H7 (cell line): ENCODE measurements around the gene HAGH. TPM values are rescaled to one million over a fixed set of nuclear protein-coding genes. Genes with fewer than 3 reads are reported as not detected.

Experiments
- DNase-seq: peaks from one replicate; pipeline ENCODE4 v3.0.0; 2012
- H3K27me3 ChIP-seq: 2 replicates; pipeline ENCODE4 v1.6.0; 2011; ENCODE audit warnings: mild to moderate bottlenecking, low read length; ENCODE audit not compliant: control insufficient read depth, insufficient read depth
- H3K36me3 ChIP-seq: replicated peaks from 2 replicates; pipeline ENCODE4 v1.5.1; 2011; ENCODE audit warnings: low read length; ENCODE audit not compliant: control insufficient read depth, insufficient read depth
- H3K4me3 ChIP-seq: 2 replicates; pipeline ENCODE4 v1.5.1; 2011; ENCODE audit warnings: low read depth, mild to moderate bottlenecking, control low read depth, low read length, moderate library complexity; ENCODE audit not compliant: insufficient read depth
- total RNA-seq: library from RNA; depleted of rRNA; stranded (reverse); fragments of >200 nt; shearing (Covaris generic); gene quantifications from 2 replicates; pipeline ENCODE4 v1.2.3, GENCODE V29; 2014; rRNA removed

HAGH gene
- total RNA-seq, 1 experiment from 2014 or later, result 51.8 TPM

DNA sequence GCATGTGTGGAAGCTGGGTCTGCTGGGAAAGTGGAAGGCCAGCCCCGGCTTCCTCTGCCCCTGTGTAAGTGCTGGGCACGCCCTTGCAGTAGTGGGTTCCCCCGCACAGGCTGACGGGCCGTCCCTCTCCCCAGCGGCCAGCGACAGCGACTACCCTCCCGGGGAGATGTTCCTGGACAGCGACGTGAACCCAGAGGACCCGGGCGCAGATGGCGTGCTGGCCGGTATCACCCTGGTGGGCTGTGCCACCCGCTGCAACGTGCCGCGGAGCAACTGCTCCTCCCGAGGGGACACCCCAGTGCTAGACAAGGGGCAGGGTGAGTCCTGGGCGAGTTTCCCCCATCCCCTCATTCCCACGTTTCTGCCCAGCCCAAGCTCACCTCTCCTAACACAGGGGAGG is 60.8 kb downstream of the HAGH start:
- Histone ChIP-seq H3K36me3 (peaks cover 2% of the 10 kb centered on the region), H3K4me3 (no peak overlapping the region)
- DNase-seq, result no peak

GRCh38 chr16:1764971-1765370 is 61.7 kb downstream of the HAGH start:
- Histone ChIP-seq H3K27me3 (no peaks in the 10 kb centered on the region), H3K4me3 (no peak overlapping the region), H3K36me3 (peaks cover 2% of the 10 kb centered on the region)
- no peak for DNase-seq

More for the DNA sequence above, 60.8 kb downstream of the HAGH start:
- no peaks in the 10 kb centered on the region for H3K27me3 ChIP-seq

DNA sequence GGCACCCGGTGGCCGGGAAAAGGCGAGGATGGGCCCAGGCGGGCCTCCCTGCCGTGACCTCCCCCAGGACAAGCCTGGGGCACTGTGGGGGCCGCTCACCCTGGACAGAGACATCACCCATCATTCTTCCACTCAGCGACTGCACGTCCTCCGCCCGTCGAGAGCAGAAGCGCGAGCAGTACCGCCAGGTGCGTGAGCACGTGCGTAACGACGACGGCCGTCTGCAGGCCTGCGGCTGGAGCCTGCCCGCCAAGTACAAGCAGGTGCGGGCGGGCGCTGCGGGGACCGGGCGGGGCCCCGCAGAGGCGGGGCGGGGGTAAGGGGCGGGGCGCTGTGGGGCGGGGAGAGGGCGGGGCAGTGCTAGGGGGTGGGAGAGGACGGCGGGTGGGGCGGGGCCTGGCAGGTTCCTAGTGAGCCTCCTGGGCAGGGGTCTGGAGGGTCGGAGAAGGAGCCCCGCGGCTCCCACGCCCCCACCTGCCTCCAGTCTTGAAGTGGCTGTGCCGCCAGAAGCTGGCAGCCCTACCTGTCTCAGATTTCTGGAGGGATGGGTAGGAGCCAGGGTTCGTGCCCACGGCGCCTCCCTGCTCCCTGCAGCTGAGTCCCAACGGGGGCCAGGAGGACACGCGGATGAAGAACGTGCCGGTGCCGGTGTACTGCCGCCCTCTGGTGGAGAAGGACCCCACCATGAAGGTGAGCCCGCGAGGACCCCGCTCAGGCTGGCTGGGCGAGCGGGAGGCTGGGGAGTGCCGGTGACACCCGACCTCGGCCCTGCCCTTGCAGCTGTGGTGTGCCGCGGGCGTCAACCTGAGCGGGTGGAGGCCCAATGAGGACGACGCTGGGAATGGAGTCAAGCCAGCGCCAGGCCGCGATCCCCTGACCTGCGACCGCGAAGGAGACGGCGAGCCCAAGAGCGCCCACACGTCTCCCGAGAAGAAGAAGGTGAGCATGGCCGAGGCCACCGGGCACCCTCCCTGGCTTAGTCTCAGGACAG is 62.8 kb downstream of the HAGH start:
- peaks cover 2% of the 10 kb centered on the region for H3K36me3 ChIP-seq
- no peaks in the 10 kb centered on the region for H3K27me3 ChIP-seq
- DNase-seq, result peak; percentile 100
- H3K4me3 ChIP-seq, result peak overlapping the region; percentile 36

DNA sequence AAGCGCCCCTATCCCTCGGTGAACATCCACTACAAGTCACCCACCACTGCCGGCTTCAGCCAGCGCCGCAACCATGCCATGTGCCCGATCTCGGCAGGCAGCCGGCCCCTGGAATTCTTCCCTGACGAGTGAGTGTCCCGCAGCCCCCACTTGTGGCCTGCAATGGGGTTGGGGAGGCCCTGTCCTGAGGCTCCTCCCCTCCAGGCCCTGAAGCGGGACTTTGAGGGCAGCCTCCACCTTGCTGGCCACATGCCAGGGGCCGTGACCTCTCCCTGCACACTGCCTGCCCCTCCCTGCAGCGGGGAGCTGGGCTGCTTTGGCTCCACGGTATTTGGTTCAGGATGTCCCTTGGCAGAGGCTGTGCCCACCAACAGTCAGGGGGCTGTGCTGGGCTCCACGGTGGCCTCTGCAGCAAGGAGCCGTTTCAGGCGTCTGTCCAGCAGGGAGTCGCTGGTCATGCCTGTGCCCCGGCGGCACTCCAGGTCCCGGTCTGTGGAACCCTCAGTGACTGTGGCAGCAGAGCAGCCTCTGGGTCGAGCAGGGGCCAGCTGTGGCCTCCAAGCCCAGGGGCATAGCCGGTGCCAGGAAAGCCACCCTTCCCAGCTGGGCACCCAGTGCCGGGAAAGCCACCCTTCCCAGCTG is 63.6 kb downstream of the HAGH start:
- H3K36me3 ChIP-seq, result peaks cover 2% of the 10 kb centered on the region
- peak; percentile 81 for DNase-seq
- H3K27me3 ChIP-seq, result no peaks in the 10 kb centered on the region
- H3K4me3 ChIP-seq, result no peak overlapping the region

DNA sequence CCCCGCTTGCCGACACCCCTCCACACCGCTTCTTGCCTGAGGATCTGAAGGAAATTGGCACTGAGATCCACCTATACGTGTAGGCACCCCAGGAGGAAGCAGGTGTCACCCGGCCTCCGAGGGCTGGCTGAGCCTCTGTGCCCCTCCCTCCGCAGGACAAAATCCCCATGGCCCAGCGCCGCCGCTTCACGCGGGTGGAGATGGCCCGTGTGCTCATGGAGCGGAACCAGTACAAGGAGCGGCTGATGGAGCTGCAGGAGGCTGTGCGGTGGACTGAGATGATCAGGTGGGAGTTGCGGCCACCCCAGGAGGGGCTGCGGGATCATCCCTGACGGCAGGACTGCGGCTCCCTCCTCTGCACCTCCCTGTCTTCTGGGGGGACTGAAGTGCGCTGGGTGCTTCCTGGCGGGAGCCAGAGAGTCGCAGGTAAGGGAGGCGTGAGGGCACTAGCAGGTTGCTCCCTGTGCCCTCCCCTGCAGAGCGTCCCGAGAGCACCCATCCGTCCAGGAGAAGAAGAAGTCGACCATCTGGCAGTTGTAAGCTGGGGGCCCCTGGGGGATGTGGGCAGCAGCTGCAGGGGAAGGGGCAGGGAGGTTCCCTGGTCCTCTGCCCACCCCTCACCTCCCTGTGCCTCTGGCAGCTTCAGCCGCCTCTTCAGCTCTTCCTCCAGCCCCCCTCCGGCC is 64.3 kb downstream of the HAGH start:
- peaks cover 2% of the 10 kb centered on the region for H3K36me3 ChIP-seq
- no peak overlapping the region for H3K4me3 ChIP-seq
- DNase-seq, result no peak
- H3K27me3 ChIP-seq, result no peaks in the 10 kb centered on the region

GRCh38 chr16:1761751-1762150 is 64.9 kb downstream of the HAGH start:
- DNase-seq, result no peak
- Histone ChIP-seq H3K36me3 (peaks cover 2% of the 10 kb centered on the region), H3K4me3 (no peak overlapping the region), H3K27me3 (no peaks in the 10 kb centered on the region)

DNA sequence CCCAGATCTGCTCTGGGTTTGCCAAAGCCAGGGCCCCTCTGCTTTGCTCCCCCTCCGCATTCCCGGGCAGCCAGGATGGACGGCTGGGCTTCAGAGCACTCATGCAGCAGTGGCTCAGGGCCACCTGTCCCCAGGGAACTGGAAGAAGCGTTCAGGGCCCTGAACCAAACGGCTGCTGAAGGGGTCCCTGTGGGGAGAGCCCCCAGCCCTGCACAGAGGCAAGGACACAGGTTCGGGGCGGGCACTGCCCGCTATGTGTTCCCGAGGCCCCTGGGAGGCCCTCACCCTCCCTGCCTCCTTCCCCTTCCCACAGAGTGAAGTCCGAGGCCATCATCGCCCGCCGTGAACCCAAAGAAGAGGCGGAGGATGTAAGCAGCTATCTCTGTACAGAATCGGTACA is 65.7 kb downstream of the HAGH start:
- peaks cover 2% of the 10 kb centered on the region for H3K36me3 ChIP-seq
- no peaks in the 10 kb centered on the region for H3K27me3 ChIP-seq
- no peak overlapping the region for H3K4me3 ChIP-seq
- DNase-seq, result no peak

- Histone ChIP-seq H3K4me3 (no peak overlapping the region), H3K27me3 (no peaks in the 10 kb centered on the region), H3K36me3 (no peaks in the 10 kb centered on the region; the same call in 1 of the 2 replicates)
- no peak for DNase-seq
These were observed 67.1 kb downstream of the HAGH start for GRCh38 chr16:1759511-1759910.

DNA sequence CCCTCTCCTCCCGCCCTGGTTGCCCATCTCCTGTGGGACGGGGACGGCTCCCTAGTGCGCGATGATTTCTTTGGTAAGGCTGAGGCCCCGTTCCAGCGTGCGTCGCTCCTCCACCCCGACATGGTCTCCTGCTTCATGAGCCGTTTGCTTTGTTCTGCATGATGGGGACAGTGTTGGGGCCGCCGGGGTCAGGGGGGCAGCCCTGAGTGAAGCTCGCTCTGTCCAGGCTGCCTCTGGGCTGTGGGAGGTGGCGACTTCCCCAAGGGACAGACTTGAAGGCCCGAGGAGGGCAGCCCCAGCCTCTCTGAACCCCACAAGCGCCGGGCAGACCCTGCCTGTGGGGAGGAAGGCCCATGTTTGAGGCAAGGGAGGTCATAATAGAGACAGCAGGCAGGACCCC is 67.7 kb downstream of the HAGH start:
- DNase-seq, result no peak
- Histone ChIP-seq H3K36me3 (no peaks in the 10 kb centered on the region; the same call in 1 of the 2 replicates), H3K4me3 (no peak overlapping the region), H3K27me3 (no peaks in the 10 kb centered on the region)

GRCh38 chr16:1757714-1758461 is 68.7 kb downstream of the HAGH start:
- H3K4me3 ChIP-seq, result no peak overlapping the region
- no peaks in the 10 kb centered on the region for H3K27me3 ChIP-seq
- no peak for DNase-seq
- H3K36me3 ChIP-seq, result no peaks in the 10 kb centered on the region; the same call in 1 of the 2 replicates

Other genes starting within 250 kb of the HAGH start
- 13.5 and 18.0 TPM in 2 replicates for gene IFT140, start 214.8 kb downstream of the HAGH start, total RNA-seq
- 9.9 and 15.1 TPM in 2 replicates for gene CRAMP1, start 214.5 kb downstream of the HAGH start, total RNA-seq
- gene JPT2, start 148.5 kb downstream of the HAGH start, total RNA-seq, result 97.4 and 126 TPM in 2 replicates
- gene MAPK8IP3, start 120.6 kb downstream of the HAGH start, total RNA-seq, result 35.2 and 44.9 TPM in 2 replicates
- 147 and 179 TPM in 2 replicates for gene NME3, start 55.3 kb downstream of the HAGH start, total RNA-seq
- 12.7 and 15.3 TPM in 2 replicates for gene EME2, start 54.0 kb downstream of the HAGH start, total RNA-seq
- 304 and 324 TPM in 2 replicates for gene MRPS34, start 53.7 kb downstream of the HAGH start, total RNA-seq
- 43.3 and 60.4 TPM in 2 replicates for gene SPSB3, start 44.3 kb downstream of the HAGH start, total RNA-seq
- 138 and 152 TPM in 2 replicates for gene NUBP2, start 43.9 kb downstream of the HAGH start, total RNA-seq
- gene IGFALS, start 33.1 kb downstream of the HAGH start, total RNA-seq, result not detected in 2 replicates
- 18.2 and 26.1 TPM in 2 replicates for gene FAHD1, start 381 bp upstream of the HAGH start, total RNA-seq
- 6.4 and 7.9 TPM in 2 replicates for gene MEIOB, start 45.3 kb upstream of the HAGH start, total RNA-seq
- not detected in 2 replicates for gene HS3ST6, start 91.6 kb upstream of the HAGH start, total RNA-seq
- 13.2 and 16.1 TPM in 2 replicates for gene MSRB1, start 116.4 kb upstream of the HAGH start, total RNA-seq
- gene RPL3L, start 127.9 kb upstream of the HAGH start, total RNA-seq, result 0.44 TPM in 1 of 2 replicates, not detected in the other
- 305 and 403 TPM in 2 replicates for gene NDUFB10, start 132.7 kb upstream of the HAGH start, total RNA-seq
- 4,719 and 5,018 TPM in 2 replicates for gene RPS2, start 138.0 kb upstream of the HAGH start, total RNA-seq
- gene RNF151, start 140.0 kb upstream of the HAGH start, total RNA-seq, result not detected in 2 replicates
- gene TBL3, start 145.2 kb upstream of the HAGH start, total RNA-seq, result 91.7 and 104 TPM in 2 replicates
- gene NOXO1, start 154.6 kb upstream of the HAGH start, total RNA-seq, result 1.3 TPM in 1 of 2 replicates, not detected in the other
- 75.1 and 77.8 TPM in 2 replicates for gene GFER, start 157.4 kb upstream of the HAGH start, total RNA-seq
- gene SYNGR3, start 163.1 kb upstream of the HAGH start, total RNA-seq, result 38.6 and 60.0 TPM in 2 replicates
- 28.4 and 30.8 TPM in 2 replicates for gene ZNF598, start 183.0 kb upstream of the HAGH start, total RNA-seq
- gene NPW, start 193.0 kb upstream of the HAGH start, total RNA-seq, result 2.0 and 2.3 TPM in 2 replicates
- gene NHERF2, start 200.1 kb upstream of the HAGH start, total RNA-seq, result 14.0 and 17.1 TPM in 2 replicates
- gene NTHL1, start 221.0 kb upstream of the HAGH start, total RNA-seq, result 104 and 108 TPM in 2 replicates
- gene TSC2, start 221.2 kb upstream of the HAGH start, total RNA-seq, result 37.6 and 42.6 TPM in 2 replicates